Epithelial cell of proximal tubule (primary cell): Measurements from ENCODE around the gene NME7. TPM values are rescaled to one million over a fixed set of nuclear protein-coding genes. Genes with fewer than 3 reads are reported as not detected.

Experiments
- DNase-seq: peaks from one replicate; pipeline ENCODE4 v3.0.0-alpha.2; 2011; ENCODE audit warnings: low read depth
- H3K4me3 ChIP-seq: 2 replicates; pipeline ENCODE4 v1.5.1; 2011; ENCODE audit warnings: low read depth, mild to moderate bottlenecking, low read length
- CTCF ChIP-seq: conservative IDR thresholded peaks from 2 replicates; pipeline ENCODE4 v1.5.1; 2012; ENCODE audit warnings: low read depth, mild to moderate bottlenecking, low read length
- total RNA-seq: library from RNA; depleted of rRNA; stranded (reverse); fragments of >200 nt; gene quantifications from 2 replicates; pipeline ENCODE4 v1.2.3, GENCODE V29; 2015

Gene NME7
- total RNA-seq, 1 donor from 2014 or later, result 50.9 TPM

GRCh38 chr1:169326956-169327268, 40.7 kb downstream of the NME7 start:
- peak; percentile 48 for DNase-seq
- TF ChIP-seq CTCF, result no peak
- no peak overlapping the region for H3K4me3 ChIP-seq

GRCh38 chr1:169326261-169326955, 41.2 kb downstream of the NME7 start:
- TF ChIP-seq CTCF, result no peak
- DNase-seq, result peak; percentile 2

GRCh38 chr1:169325117-169325516, 42.5 kb downstream of the NME7 start:
- DNase-seq, result no peak
- TF ChIP-seq CTCF, result no peak
- no peak overlapping the region for H3K4me3 ChIP-seq

More at GRCh38 chr1:169326261-169326955, 41.2 kb downstream of the NME7 start:
- no peak overlapping the region for H3K4me3 ChIP-seq

- H3K4me3 ChIP-seq, result no peak overlapping the region
- no peak for TF ChIP-seq CTCF
- no peak for DNase-seq
These were observed 45.5 kb downstream of the NME7 start for GRCh38 chr1:169322138-169322537.

- DNase-seq, result no peak
- no peak overlapping the region for H3K4me3 ChIP-seq
- no peak for TF ChIP-seq CTCF
These were observed 46.1 kb downstream of the NME7 start for GRCh38 chr1:169321539-169321938.

- H3K4me3 ChIP-seq, result no peak overlapping the region
- TF ChIP-seq CTCF, result no peak
- DNase-seq, result no peak
These were observed 48.9 kb downstream of the NME7 start for GRCh38 chr1:169318536-169319244.

GRCh38 chr1:169316556-169316955, 51.0 kb downstream of the NME7 start:
- DNase-seq, result no peak
- no peak overlapping the region for H3K4me3 ChIP-seq
- TF ChIP-seq CTCF, result no peak
